Colon (tissue), 2 donors: ENCODE results near the gene RNF40.
"Not testable (repeated sequence)": the region's sequence is repeated elsewhere in the genome, so short reads cannot be mapped to it uniquely, and the experiment has no call there.

Experiments used
- FAIRE-seq: peaks from 2 replicates; lab custom pipeline; 2012; peaks lifted over from hg19 to GRCh38; lab: Jason Lieb, UNC
- donor health status: control.
- donor health status: control.

RNF40 gene

DNA sequence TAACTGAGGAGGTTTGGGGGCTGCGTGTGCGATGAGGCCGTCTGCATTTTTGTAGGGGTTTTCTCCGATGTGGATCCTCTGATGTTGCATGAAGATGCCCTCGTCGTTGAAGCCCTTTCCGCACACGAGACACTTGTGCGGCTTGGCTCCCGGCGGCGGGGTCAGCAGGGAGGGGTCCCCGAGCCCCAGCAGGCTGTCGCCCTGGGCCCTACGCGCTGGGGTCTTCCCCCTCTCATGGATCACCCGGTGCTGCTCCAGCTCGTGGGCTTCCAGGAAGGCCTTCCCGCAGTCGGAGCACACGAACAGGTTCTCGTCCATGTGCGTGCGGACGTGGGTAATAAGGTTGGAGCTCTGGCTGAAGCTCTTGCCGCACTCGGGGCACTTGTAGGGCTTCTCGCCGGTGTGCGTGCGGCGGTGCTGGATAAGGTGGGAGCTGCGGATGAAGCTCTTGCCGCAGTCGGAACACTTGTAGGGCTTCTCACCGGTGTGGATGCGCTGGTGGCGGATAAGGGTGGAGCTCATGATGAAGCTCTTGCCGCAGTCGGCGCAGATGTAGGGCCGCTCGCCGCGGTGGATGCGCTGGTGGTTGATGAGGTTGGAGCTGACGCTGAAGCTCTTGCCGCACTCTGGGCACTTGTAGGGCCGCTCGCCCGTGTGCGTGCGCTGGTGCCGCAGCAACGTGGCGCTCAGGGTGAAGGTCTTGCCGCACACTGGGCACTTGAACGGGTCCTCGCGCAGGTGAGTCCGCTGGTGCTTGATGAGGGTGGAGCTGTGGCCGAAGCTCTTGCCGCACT lies 20.6 kb downstream of the RNF40 start:
- no peak for FAIRE-seq

DNA sequence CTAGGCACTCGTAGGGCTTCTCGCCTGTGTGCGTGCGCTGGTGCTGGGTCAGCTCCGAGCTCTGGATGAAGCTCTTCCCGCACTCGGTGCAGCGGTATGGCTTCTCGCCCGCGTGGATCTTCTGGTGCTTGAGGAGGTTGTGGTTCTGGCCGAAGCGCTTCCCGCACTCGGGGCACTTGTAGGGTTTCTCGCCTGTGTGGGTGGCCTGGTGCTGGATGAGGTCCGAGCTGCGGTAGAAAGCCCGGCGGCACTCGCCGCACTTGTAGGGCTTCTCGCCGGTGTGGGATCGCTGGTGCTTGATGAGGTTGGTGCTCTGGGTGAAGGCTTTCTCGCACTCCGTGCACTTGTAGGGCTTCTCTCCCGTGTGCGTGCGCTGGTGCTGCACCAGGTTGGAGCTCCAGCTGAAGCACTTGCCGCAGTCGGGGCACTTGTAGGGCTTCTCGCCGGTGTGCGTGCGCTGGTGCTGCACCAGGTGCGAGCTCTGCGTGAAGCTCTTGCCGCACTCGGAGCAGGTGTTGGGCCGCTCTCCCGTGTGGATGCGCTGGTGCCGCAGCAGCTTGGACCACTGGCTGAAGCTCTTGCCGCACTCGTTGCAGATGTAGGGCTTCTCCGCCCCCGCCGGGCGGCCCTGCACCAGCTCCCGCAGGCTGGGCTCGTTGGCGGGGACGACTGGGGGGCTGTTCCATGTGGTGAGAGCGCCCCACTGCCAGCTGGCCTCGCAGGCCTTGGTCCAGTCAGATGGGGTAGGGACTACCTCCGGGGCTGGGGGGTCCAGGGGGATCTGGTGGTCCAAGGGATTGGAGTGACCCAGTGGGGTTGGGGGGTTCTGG lies 21.4 kb downstream of the RNF40 start:
- FAIRE-seq: no peak

DNA sequence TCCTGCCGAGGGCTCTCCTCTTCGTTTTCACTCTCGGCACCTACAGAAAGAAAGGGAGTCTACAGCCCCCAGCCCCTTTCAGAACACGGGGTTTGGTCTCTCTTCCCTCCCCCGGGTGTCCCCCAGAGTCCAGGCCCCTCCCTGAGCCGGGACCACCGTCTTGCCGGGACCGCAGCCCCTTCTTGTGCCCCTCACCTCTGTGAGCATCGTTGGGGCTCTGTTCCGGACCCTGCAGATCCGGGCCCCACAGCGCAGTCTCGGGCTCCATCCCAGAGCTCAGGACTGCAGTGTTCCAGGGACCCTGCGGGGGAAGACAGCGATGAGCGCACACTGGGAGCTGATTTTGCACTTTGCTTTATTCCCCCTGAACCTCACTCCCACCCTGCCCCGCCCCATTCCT lies 22.1 kb downstream of the RNF40 start:
- no peak for FAIRE-seq

DNA sequence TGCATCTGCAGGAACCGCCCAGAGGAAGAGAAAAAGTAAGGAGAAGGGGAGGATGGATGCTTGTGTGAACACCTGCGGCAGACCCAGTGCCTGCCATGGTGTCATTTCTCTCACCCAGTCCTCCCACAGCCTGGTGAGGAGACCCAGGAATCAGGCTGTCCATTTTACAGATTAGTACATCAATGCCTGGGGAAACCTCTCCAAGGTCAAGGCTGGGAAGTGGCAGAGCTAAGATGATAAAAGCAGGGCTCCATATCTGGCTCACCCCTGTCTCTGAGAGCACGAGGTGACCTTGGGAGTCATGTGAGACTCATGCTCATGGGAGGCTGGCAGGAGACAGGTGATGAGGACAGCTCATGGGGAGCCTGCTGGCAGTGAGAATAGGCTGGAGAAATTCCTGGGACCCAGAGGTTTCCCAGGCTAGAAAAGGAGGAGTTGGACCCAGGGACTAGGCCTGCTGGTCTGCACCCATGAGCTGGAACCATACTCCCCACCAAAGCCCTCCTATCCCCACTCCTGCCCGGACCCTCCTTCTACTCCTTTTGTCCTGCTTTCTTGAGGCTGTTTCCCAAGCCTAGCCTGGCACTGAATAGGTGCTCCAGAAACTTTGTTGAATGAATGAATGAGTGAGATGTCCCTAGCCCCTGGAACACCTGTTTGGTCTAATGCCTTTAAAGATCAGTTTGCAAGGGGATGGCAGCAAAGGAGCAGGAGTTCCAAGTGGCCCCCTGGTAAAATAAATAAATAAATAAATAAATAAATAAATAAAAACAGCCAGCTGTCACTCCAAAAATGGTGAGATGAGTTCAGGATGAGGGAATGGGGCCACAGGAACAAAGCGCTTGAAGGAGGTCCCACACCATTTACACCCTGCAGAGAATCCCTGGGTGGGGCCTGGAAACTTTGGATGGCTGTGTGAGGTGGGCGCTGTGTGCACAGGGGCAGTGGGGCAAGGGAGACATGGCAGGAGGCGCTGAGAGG lies 23.3 kb downstream of the RNF40 start:
- no peak for FAIRE-seq

DNA sequence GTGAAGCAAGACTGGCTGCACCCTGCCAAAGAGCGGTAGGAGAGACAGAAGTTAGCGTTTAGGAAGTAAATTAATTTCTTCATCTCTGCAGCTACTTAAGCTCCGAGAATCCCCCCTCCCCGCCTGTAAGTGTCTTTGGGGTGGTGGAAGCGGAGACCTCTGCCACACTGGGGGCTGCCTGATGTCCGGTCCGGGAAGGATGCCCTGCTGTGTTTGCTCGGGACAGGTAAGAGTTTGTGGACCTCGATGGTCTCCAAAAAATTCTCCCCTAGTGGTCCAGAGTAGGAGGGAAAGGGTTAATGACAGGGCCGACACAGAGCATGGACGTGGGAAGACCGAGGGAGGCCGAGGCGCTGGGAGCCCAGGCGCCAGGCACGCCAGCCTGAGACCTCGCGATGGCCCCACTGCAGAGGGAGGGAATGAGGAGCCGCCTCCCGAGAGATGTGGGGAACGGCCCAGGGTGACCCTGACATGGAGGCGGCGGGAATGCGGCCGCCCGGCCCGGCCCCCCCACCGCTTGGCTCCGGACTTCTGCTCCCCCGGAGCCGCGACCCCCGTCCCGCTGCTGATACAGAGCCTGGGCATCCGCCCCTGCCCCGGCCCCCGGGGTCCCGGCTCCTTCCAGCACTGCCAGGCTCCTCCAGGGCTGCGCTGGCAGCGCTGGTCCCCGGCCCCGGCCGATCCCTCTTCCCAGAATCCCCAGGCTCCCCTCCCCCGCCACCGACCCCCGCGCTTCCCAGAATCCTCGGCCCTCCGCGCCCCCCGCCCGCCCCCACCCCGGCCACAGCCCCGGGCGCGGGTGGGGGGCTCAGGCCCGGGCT lies 24.2 kb downstream of the RNF40 start:
- FAIRE-seq: no peak

DNA sequence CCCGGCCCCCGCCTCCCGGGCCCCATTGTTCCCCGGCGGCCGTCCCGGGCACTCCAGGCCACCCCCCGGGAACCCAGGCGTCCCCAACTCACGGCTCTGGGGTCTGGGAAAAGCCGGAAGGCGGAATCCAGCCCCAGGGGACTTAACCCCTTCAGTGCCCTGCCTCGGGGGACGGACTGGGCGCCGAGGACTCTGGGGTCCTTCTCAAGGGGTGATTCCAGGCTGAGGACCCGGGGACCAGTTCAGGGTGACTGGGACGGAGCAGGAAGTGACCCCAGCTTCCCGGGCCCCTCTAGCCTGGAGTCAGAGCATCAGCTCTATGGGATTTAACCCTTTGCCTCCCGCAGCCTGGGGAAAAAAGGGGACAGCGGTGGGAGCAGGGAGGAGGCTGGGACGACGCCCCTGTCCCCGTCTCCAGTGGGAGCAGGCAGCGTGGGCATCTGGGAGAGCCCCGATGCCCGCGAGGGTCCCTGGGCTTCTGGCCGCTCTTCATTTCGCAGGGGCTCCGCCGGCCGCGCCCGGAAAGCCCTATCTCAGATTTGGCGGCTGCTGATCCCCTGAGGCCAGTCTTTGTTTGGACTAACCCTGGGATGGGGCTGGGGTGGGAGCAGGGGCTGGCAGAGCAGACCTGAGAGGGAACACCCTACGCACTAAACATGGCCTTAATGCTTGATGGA lies 25.0 kb downstream of the RNF40 start, which contains the start of gene ZNF629:
Gene ZNF629, minus strand, starts transcription at position 270 of the 677 bp plus-strand sequence. CDS start 2,723 bp downstream, outside the sequence.
- no peak for FAIRE-seq

DNA sequence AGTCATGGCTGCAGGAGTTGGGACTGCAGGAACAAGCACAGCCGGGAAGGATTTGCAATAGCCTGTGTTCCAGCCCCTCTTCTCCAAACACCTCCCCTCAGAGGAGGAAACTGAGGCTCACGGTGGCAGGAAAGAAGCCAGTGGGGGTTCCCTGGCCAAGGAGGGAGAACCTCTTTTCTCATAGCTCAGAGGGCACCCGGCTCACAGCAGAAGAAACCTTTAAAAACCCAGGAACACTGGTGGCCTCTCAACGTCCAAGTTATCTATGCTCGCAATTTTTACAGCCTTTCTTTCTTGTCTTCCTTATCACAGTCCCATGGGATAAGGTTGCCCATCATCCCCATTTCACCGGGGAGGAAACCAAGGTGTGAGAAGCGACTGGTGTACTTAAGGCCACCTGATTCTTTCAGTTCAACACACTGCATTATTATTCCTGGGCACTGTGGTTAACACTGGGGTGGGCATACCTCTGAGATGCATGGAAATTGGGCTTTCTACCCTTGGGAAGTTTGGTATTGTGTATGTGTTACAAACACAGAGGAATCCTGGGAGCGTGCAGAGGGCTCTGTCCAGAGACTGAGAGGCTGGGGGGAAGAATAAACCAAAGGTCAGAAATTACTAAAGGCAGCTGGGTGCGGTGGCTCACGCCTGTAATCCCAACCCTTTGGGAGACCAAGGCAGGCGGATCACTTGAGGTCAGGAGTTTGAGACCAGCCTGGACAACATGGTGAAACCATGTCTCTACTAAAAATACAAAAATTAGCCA lies 25.7 kb downstream of the RNF40 start:
- FAIRE-seq: no peak

DNA sequence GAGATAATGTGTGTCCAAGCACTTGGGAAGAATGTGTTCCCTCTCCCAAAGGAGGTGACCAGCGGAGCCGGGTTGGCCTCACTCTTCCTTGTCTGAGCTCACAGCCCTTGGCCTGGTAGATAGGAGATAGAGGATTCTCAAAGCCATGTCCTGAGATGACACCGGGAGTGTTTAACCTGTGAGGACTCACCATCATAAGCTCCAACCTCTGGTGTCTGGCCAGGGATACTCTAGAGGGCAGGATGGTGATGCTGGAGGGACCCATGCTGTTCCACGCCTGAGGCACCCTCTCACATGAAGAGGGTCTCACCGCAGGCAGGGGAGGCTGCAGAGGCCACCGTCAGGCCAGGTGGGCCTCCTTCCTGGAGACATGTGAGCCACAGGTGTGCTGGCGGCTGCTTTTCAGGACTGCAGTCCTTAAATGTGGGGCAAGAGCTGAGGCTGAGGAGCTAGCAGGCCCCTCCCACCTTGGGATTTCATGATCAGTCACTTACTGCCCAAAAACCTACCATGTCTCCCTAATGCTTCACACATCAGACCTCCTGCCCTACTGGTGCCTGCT lies 31.5 kb downstream of the RNF40 start:
- no peak for FAIRE-seq

DNA sequence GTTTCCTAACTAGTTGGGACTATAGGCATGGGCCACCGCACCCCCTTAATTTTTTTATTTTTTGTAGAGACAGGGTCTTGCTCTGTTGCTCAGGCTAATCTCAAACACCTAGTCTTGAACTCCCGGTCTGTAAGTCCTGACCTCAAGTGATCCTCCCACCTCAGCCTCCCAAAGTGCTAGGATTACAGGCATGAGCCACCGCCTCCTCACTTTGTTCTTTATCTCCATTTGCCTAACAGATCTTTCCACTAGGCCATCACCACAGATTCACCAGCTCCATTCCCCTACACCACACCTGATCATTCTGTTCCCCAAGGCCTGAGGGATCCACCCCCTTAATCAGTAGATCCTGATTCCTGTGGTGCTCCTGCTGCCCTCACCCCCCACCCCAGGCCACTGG lies 32.5 kb downstream of the RNF40 start:
- no peak for FAIRE-seq

DNA sequence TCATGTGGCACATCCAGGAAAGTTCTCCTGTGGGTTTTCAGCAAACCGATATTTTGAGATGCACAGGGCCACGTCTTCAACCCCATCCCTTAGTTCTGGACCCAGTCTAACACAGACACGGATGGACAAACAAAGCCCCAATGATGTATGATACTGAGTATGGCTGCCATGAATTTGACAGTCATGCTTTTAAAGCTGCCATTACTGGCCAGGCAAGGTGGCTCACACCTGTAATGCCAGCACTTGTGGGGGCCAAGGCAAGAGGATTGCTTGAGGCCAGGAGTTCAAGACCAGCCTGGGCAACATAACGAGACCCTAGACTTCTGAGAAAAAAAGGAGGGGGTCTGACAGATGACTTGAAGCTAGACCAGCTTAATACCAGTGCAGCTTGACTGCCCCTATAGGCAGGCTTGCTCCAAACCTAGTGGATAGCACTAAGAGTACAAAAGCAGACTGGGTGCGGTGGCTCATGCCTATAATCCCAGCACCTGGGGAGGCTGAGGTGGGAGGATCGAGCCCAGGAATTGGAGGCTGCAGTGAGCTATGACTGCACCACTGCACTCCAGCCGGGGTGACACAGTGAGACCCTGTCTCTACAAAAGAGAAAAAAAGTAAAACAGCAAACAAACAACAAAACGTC lies 35.7 kb downstream of the RNF40 start:
- no peak for FAIRE-seq

DNA sequence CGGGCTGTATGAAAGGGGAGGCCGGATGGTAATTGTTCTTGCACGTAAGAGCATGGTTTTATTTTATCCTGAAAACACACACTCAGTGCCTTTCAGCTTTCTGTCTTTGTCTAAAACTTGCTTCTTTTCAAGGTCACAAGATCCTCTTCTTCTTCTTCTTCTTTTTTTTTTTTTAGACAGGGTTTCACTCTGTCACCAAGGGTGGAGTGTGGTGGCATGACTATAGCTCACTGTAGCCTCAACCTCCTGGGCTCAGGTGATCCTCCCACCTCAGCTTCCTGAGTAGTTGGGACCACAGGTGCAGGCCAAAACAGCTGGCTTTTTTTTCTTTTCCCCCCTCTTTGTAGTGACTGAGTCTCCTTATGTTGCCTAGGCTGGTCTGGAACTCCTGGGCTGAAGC lies 40.8 kb downstream of the RNF40 start:
- FAIRE-seq: no peak

DNA sequence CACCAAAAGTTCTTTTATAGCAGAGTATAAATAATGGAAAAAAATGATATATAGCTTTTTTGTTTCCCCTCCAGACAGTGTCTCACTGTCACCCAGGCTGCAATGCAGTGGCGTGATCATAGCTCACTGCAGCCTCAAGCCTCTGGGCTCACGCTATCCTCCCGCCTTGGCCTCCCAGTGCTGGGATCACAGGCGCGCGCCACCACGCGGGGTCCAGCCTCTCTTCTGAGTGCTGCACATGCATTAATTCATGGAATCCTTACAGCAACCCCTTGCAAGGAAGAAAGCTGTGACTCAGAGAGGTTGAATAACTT lies 42.9 kb downstream of the RNF40 start:
- no peak for FAIRE-seq

DNA sequence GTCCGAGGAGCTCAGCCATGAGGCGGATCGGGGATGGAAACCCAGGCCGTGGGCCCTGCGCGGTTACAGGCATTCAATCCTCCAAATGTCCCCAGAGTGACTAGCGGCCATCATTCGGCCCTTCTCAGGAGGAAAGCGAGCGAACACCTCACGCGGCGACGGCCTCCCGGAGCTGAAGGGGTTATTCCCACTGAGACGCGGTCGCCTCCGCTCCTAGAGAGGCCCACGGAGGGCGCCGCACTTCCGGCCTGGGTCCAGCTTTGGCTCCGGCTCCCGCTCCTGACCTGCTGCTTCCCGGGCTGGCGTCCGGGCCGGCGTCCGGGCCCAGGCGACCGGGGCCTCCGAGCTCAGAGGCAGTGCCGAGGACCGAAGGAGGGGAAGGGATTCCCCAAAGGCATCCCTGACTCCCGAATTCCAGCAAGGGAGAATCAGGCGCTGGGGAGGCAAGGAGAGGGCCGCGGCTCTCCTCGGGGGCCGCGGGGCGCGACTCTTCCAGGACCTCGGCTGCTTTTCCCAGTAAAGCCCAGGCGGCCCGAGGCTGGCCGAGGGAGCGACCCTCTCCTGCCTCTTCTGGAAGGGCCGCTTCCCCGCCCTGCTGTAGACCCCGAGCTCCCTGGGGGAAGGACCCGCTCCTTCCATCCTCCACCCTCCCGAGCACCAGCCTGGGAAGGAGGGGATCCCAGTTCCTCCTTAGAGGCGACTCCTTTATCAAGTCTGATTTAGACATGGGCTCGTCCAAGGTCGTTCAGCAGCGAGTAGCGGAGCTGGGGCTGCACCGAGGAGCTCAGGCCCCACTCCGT lies 43.4 kb downstream of the RNF40 start:
- FAIRE-seq: no peak

DNA sequence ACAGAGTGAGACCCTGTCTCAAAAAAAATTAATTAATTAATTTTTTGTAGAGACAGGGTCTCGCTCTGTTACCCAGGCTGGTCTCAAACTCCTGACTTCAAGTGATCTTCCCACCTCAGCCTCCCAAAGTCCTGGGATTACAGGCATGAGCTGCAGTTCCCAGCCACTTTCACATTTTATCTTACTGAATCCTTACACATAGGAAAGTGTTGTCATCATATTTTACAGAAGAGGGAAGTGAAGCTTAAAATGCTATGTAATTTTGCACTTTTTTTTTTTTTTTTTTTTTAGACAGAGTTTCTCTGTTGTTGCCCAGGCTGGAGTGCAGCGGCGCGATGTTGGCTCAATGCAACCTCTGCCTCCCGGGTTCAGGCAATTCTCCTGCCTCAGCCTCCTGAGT lies 46.0 kb downstream of the RNF40 start:
- no peak for FAIRE-seq

DNA sequence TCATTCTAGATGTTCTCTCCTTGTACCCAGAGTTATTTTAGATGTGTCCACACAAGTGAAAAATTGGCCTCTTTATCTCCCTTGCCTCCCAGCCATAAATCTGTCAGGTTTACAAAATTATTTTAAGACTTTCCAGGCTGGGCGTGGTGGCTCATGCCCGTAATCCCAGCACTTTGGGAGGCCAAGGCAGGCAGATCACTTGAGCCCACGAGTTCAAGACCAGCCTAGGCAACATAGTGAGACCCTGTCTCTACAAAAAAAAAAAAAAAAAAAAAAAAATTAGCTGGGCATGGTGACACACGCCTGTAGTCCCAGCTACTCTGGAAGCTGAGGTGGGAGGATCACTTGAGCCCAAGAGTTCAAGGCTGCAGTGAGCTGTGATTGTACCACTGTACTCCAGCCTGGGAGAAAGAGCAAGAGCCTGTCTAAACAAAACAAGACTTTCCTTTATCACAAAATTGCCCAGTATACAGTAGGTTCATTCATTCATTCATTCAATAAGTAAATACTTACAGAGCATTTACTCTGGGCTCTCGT lies 46.8 kb downstream of the RNF40 start:
- not testable (repeated sequence) for FAIRE-seq

DNA sequence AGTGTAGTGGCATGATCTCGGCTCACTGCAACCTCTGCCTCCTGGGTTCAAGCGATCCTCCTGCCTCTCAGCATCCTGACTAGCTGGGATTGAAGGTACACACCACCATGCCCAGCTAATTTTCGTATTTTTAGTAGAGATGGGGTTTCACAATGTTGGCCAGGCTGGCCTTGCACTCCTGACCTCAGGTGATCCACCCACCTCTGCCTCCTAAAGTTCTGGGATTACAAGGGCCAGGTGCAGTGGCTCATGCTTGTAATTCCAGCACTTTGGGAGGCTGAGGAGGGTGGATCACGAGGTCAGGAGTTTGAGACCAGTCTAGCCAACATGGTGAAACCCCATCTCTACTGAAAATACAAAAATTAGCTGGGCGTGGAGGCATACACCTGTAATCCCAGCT lies 47.6 kb downstream of the RNF40 start:
- not testable (repeated sequence) for FAIRE-seq

DNA sequence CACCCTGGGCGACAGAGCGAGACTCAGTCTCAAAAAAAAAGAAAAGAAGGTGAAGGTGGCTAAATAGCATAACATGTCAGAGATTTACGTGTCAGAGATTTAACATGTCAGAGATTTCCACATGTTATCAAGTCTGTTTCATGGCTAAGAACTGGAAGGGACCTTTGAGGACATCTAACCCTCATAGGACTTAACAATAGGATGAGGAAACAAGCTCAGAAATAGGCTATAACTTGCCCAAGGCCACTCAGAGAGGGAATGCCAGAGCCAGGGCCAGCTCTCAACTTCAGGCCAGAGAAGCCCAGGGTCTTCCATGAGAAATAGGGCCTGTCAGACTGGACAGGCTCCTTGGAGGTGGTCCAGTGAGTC lies 51.7 kb downstream of the RNF40 start:
- no peak for FAIRE-seq

DNA sequence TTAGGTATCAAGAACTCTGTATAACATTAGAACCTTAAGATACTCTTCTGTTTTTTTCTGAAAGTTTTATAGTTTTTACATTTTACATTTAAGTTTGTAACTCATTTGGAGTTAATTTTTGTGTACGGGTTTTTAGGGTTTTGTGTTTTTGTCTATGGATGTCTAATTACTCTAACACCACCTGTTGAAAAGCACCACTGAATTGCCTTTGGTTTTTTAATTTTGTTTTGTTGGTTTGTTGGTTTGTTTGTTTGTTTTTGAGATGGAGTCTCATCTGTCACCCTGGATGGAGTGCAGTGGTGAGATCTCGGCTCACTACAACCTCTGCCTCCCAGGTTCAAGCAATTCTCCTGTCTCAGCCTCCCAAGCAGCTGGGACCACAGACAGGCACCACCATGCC lies 54.6 kb downstream of the RNF40 start:
- FAIRE-seq: no peak
